Stomach (tissue), 9 donors: ENCODE measurements around the gene KCNN3. TPM values are rescaled to one million over a fixed set of nuclear protein-coding genes. Genes with fewer than 3 reads are reported as not detected.

Source experiments
- DNase-seq, 2 donors: peaks; one replicate each; pipeline versions ENCODE4 v3.0.0 to v3.0.0-alpha.2; 2013 to 2019
- H3K27ac ChIP-seq, 5 donors: fragments of 200-600 bp in 4 of 5; sonication (generic) in 4 of 5; one replicate each; pipeline ENCODE4 v1.5.1; 2013 to 2019; ENCODE audit warnings: mild to moderate bottlenecking in 1 of 5, moderate library complexity in 1 of 5
- H3K27me3 ChIP-seq, 3 donors: fragments of 200-600 bp; sonication (generic); one replicate each; pipeline ENCODE4 v1.5.1; 2017 to 2019; ENCODE audit warnings: mixed run types in 1 of 3
- H3K36me3 ChIP-seq, 4 donors: fragments of 200-600 bp; sonication (generic); 1 replicate in 3 of 4; 2 replicates in 1 of 4; pipeline ENCODE4 v1.5.1; 2016 to 2019
- H3K4me1 ChIP-seq, 4 donors: fragments of 200-600 bp; sonication (generic); one replicate each; pipeline ENCODE4 v1.5.1; 2016 to 2019
- H3K4me3 ChIP-seq, 4 donors: fragments of 200-600 bp; sonication (generic) in 3 of 4; one replicate each; pipeline ENCODE4 v1.5.1; 2016 to 2019; ENCODE audit warnings: mild to moderate bottlenecking in 1 of 4
- H3K9me3 ChIP-seq, 4 donors: fragments of 200-600 bp; sonication (generic); one replicate each; pipeline ENCODE4 v1.5.1; 2016 to 2019
- CTCF ChIP-seq, 7 experiments: fragments of 450-650 bp in 4 of 7; fragments of 200-600 bp in 3 of 7; sonication (generic) in 3 of 7; IDR thresholded peaks; one replicate each; pipeline ENCODE4 v1.5.1; 2016 to 2019; ENCODE audit warnings: antibody characterized with exemption in 7 of 7, control low read depth in 2 of 7, mild to moderate bottlenecking in 1 of 7
- EP300 ChIP-seq: sonication (generic); formaldehyde crosslinking; IDR thresholded peaks from one replicate; pipeline ENCODE4 v1.6.1; 2017; ENCODE audit warnings: antibody characterized with exemption
- POLR2A ChIP-seq, 4 donors: fragments of 450-650 bp; IDR thresholded peaks; one replicate each; pipeline ENCODE4 v1.6.1; 2016; ENCODE audit warnings: antibody characterized with exemption in 4 of 4, control low read depth in 2 of 4, mild to moderate bottlenecking in 1 of 4, moderate library complexity in 1 of 4
- POLR2AphosphoS5 ChIP-seq, 3 donors: sonication (generic); formaldehyde crosslinking; IDR thresholded peaks; one replicate each; pipeline ENCODE4 v1.6.1; 2016; ENCODE audit warnings: antibody characterized with exemption in 3 of 3
- WGBS, 5 donors: extraction: QIAGEN DNeasy Blood & Tissue Kit in 3 of 5; methylation state at CpG; one replicate each; pipeline versions ENCODE4 v1.1.5 to v1.1.7; 2013 to 2018; 5-methylcytosine and 5-hydroxymethylcytosine counted together
- intact Hi-C: fragments of 100-400 bp; cut with DNase I; formaldehyde crosslinking; loops from one replicate; pipeline ENCODE4 v1.15.1; 2023; ENCODE audit warnings: low total_unique reads
- polyA plus RNA-seq, 3 donors: library from polyadenylated mRNA; stranded (reverse); fragments of 200-250 nt; gene quantifications; one replicate each; pipeline ENCODE4 v1.2.3, GENCODE V29; 2013
- total RNA-seq, 5 donors: library from RNA; depleted of rRNA; stranded (reverse); fragments of >200 nt; gene quantifications; one replicate each; pipeline versions ENCODE4 v1.1.0 to v1.2.3, GENCODE V29; 2014 to 2016
- donor health status: healthy with polysubstance abuse.
- donor health status: Bipolar disorder and iron deficiency.
- donor health status: healthy.

Gene KCNN3
- total and polyA plus RNA-seq, 8 donors: 0.19 to 10.7 (median 2.3) TPM

- intact Hi-C loops: loop anchor here (10.0 kb wide), 1 partner anchor 184 kb away; the partner anchor contains the start of gene CHRNB2
- no peaks in the 10 kb centered on the region for H3K36me3 ChIP-seq
- H3K4me3 ChIP-seq: no peak overlapping the region
- DNase-seq: no peak
- peak overlapping the region in 1 of 5 donors; percentile 15 for H3K27ac ChIP-seq
- no peaks in the 10 kb centered on the region for H3K9me3 ChIP-seq
- peaks cover 0 to 57% (median 0%) of the 10 kb centered on the region in 3 donors for H3K27me3 ChIP-seq
- 48 to 57% (median 51%) methylated on average over 2 of the region's 2 CpGs for WGBS, 5 donors
- H3K4me1 ChIP-seq: peaks cover 8 to 31% (median 16%) of the 10 kb centered on the region in 4 donors
- TF ChIP-seq POLR2AphosphoS5 (IDR thresholded peaks at IDR 0.05) (no peak), CTCF (IDR thresholded peaks at IDR 0.05) (no peak), EP300 (no peak), POLR2A (IDR thresholded peaks at IDR 0.05) (no peak)
Measured at GRCh38 chr1:154748405-154748775, 121.7 kb downstream of the KCNN3 start.

- Histone ChIP-seq H3K36me3 (no peaks in the 10 kb centered on the region), H3K4me3 (no peak overlapping the region), H3K27ac (peak overlapping the region in 2 of 5 donors; percentile 9 to 15), H3K27me3 (peaks cover 0 to 62% (median 0%) of the 10 kb centered on the region in 3 donors), H3K9me3 (no peaks in the 10 kb centered on the region), H3K4me1 (peaks cover 8 to 31% (median 17%) of the 10 kb centered on the region in 4 donors)
- peak in 1 of 2 donors; percentile 87 for DNase-seq
- peak in 2 of 3 donors; percentile 41 for TF ChIP-seq POLR2AphosphoS5 (IDR thresholded peaks at IDR 0.05)
- no peak for TF ChIP-seq POLR2A (IDR thresholded peaks at IDR 0.05)
- 24 to 42% (median 34%) methylated on average over 20 of the region's 20 CpGs for WGBS, 5 donors
- intact Hi-C loops: loop anchor here (10.0 kb wide), 1 partner anchor 183 kb away; the partner anchor contains the start of gene CHRNB2
Measured at GRCh38 chr1:154747740-154748404, 122.2 kb downstream of the KCNN3 start.

- H3K9me3 ChIP-seq: no peaks in the 10 kb centered on the region
- intact Hi-C loops: loop anchor here (10.0 kb wide), 1 partner anchor 183 kb away; the partner anchor contains the start of gene CHRNB2
- WGBS, 5 donors: 32 to 52% (median 40%) methylated on average over 7 of the region's 7 CpGs
- H3K4me1 ChIP-seq: peaks cover 8 to 31% (median 18%) of the 10 kb centered on the region in 4 donors
- DNase-seq: no peak
- peaks cover 0 to 65% (median 0%) of the 10 kb centered on the region in 3 donors for H3K27me3 ChIP-seq
- H3K36me3 ChIP-seq: no peaks in the 10 kb centered on the region
- no peak overlapping the region for H3K4me3 ChIP-seq
- peak overlapping the region in 1 of 5 donors; percentile 9 for H3K27ac ChIP-seq
- TF ChIP-seq CTCF (IDR thresholded peaks at IDR 0.05) (no peak), POLR2AphosphoS5 (IDR thresholded peaks at IDR 0.05) (no peak), POLR2A (IDR thresholded peaks at IDR 0.05) (no peak), EP300 (no peak)
Measured at GRCh38 chr1:154747380-154747739, 122.7 kb downstream of the KCNN3 start.

DNA sequence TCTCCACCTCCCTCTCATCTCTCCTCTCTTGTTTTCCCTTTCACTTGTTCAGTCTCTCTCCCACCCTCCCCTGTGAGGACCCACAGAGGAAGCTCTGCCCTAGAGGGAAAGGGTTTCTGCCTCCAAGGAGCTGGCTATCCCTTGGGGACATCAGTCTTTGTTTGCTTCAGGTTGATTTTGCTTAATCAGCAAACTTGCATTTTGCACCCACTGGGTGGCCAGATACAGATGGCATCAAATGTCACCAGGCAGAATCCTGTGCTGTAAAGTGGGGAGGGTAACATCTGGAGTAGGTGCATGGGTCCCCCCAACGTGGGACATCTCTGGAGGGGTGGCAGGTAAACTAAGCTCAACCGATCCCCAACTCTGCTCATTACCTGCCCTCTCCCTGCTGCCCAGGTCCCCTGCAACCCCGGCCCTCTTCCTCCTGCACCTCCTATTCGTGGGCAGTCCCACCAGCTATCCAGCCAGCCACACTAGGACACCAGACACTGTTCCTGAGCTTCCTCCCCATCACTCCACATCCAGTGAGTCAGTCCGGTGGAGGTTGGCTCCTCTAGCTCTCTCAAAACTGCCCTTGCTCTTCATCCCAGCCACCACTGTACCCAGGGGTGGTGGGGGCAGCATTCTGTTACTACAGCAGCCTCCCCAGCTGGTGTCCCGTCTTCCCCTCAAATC lies 123.3 kb downstream of the KCNN3 start:
- H3K27ac ChIP-seq: peak overlapping the region in 1 of 5 donors; percentile 9
- peaks cover 8 to 26% (median 21%) of the 10 kb centered on the region in 4 donors for H3K4me1 ChIP-seq
- no peaks in the 10 kb centered on the region for H3K36me3 ChIP-seq
- intact Hi-C loops: loop anchor here (10.0 kb wide), 1 partner anchor 182 kb away; the partner anchor contains the start of gene CHRNB2
- WGBS, 5 donors: 59 to 79% (median 72%) methylated on average over 6 of the region's 6 CpGs
- DNase-seq: no peak
- TF ChIP-seq POLR2AphosphoS5 (IDR thresholded peaks at IDR 0.05) (no peak), CTCF (IDR thresholded peaks at IDR 0.05) (no peak), EP300 (no peak), POLR2A (IDR thresholded peaks at IDR 0.05) (no peak)
- no peak overlapping the region for H3K4me3 ChIP-seq
- no peaks in the 10 kb centered on the region for H3K9me3 ChIP-seq
- peaks cover 0 to 71% (median 0%) of the 10 kb centered on the region in 3 donors for H3K27me3 ChIP-seq
